NCI-H128 (cell line): ENCODE measurements around the gene FXYD1.
"Not testable (repeated sequence)": the region's sequence is repeated elsewhere in the genome, so short reads cannot be mapped to it uniquely, and the experiment has no call there.

Source experiments
- DNase-seq: peaks from one replicate; lab custom pipeline; 2025; ENCODE audit not compliant: unreplicated experiment; lab: John Stamatoyannopoulos, UW

The FXYD1 gene

GRCh38 chr19:35124098-35125060 lies 14.2 kb upstream of the FXYD1 start:
- DNase-seq, result no peak

- DNase-seq, result no peak
Observed at GRCh38 chr19:35125270-35125717, 13.3 kb upstream of the FXYD1 start.

- DNase-seq, result no peak
Observed at GRCh38 chr19:35125749-35126623, 12.6 kb upstream of the FXYD1 start.

- DNase-seq, result no peak
Observed at GRCh38 chr19:35126624-35126959, 12.0 kb upstream of the FXYD1 start.

GRCh38 chr19:35127871-35128270 lies 10.8 kb upstream of the FXYD1 start:
- no peak for DNase-seq

- DNase-seq, result no peak
Observed at GRCh38 chr19:35128398-35129057, 10.1 kb upstream of the FXYD1 start.

GRCh38 chr19:35129724-35130274 lies 8.8 kb upstream of the FXYD1 start:
- not testable (repeated sequence) for DNase-seq

- no peak for DNase-seq
Observed at GRCh38 chr19:35130761-35131720, 7.6 kb upstream of the FXYD1 start.

- no peak for DNase-seq
Observed at GRCh38 chr19:35132254-35132653, 6.4 kb upstream of the FXYD1 start.

- no peak for DNase-seq
Observed at GRCh38 chr19:35133826-35134225, 4.8 kb upstream of the FXYD1 start.

GRCh38 chr19:35134601-35135242 lies 3.9 kb upstream of the FXYD1 start, which contains the start of gene LGI4:
Gene LGI4, minus strand, starts transcription at chr19:35135059. Its CDS starts 379 bp downstream, at chr19:35134680.
- no peak for DNase-seq

GRCh38 chr19:35135389-35135909 lies 3.2 kb upstream of the FXYD1 start:
- DNase-seq, result no peak

- DNase-seq, result no peak
Observed at GRCh38 chr19:35136231-35136630, 2.4 kb upstream of the FXYD1 start.

- DNase-seq, result no peak
Observed at GRCh38 chr19:35136977-35137702, 1.5 kb upstream of the FXYD1 start.

- no peak for DNase-seq
Observed at GRCh38 chr19:35140207-35140961, 1.8 kb downstream of the FXYD1 start.

GRCh38 chr19:35140962-35141836 lies 2.6 kb downstream of the FXYD1 start:
- DNase-seq, result no peak
